Testis (tissue), 2 donors: ENCODE measurements around the gene ITPRIPL1.

Source experiments
- POLR2A ChIP-seq: fragments of 450-650 bp; IDR thresholded peaks from one replicate; pipeline ENCODE4 v1.6.1; 2017; ENCODE audit warnings: antibody characterized with exemption, mild to moderate bottlenecking, moderate library complexity
- TF ChIP-seq, protein P1 (sequence below), 3 experiments: fragments of 450-650 bp in 2 of 3; fragments of 200-600 bp in 1 of 3; sonication (generic) in 1 of 3; IDR thresholded peaks; one replicate each; pipeline ENCODE4 v1.5.1; 2016 to 2019; ENCODE audit warnings: antibody characterized with exemption in 3 of 3, mild to moderate bottlenecking in 2 of 3, moderate library complexity in 1 of 3

DNA sequence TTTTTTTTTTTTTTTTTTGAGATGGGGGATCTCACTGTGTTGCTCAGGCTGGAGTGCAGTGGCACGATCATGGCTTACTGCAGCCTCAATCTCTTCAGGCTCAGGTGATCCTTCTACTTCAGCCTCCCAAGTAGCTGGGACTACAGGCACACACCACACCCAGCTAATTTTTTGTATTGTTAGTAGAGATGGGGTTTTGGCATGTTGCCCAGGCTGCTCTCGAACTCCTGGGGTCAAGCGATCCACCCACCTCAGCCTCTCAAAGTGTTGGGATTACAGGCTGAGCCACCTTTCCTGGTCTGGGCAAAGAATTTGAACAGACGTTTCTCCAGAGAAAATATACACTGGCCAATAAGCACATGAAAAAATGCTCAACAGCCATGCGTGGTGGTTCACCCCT lies 16.9 kb upstream of the ITPRIPL1 start:
- TF ChIP-seq, protein P1, sequence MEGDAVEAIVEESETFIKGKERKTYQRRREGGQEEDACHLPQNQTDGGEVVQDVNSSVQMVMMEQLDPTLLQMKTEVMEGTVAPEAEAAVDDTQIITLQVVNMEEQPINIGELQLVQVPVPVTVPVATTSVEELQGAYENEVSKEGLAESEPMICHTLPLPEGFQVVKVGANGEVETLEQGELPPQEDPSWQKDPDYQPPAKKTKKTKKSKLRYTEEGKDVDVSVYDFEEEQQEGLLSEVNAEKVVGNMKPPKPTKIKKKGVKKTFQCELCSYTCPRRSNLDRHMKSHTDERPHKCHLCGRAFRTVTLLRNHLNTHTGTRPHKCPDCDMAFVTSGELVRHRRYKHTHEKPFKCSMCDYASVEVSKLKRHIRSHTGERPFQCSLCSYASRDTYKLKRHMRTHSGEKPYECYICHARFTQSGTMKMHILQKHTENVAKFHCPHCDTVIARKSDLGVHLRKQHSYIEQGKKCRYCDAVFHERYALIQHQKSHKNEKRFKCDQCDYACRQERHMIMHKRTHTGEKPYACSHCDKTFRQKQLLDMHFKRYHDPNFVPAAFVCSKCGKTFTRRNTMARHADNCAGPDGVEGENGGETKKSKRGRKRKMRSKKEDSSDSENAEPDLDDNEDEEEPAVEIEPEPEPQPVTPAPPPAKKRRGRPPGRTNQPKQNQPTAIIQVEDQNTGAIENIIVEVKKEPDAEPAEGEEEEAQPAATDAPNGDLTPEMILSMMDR (IDR thresholded peaks at IDR 0.05), result no peak
- TF ChIP-seq POLR2A, result no peak
